ENCODE data around the gene DEPDC5. TPM values are rescaled to one million over a fixed set of nuclear protein-coding genes. Genes with fewer than 3 reads are reported as not detected.

DEPDC5 gene
- total RNA-seq, 4 donors from 2014 or later = 6.6 to 12.2 (median 10.4) TPM

DNA sequence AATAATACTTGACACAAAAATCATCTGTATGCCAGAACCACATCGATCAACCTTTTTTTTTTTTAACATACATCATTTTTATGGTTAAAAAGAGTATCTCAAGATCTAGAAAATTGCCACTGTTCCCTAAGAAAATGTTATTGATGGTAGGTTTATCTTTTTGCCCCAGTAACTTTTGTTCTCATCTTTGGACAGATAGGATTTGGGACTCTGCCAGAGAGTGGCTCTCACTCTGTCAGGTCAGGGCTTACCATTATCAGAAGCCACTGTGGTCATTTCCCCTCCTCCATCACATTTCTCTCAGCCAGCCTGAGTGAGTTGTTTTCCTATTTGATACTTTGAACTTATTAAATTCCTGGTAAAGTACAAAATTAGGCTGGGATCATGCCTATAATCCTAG, 142.7 kb downstream of the DEPDC5 start:
- Histone ChIP-seq H3K9me3 (no peaks in the 10 kb centered on the region), H3K36me3 (peaks cover 0 to 40% of the 10 kb centered on the region in 2 donors), H3K4me1 (no peaks in the 10 kb centered on the region), H3K27me3 (no peaks in the 10 kb centered on the region), H3K4me3 (no peak overlapping the region), H3K27ac (no peak overlapping the region)
- DNase-seq (no peak), ATAC-seq (no peak)
- intact Hi-C loops (cut with DNase I; ENCODE audit: low total_unique reads) (no loop called here), in situ Hi-C loops (cut with MboI; ENCODE audit: low sequenced_read_pairs in 4 of 4) (no loop called here)
- TF ChIP-seq POLR2A (IDR thresholded peaks at IDR 0.05) (no peak), CTCF (IDR thresholded peaks at IDR 0.05 in 4 of 5, conservative IDR thresholded peaks at IDR 0.05 in 1 of 5) (no peak)

DNA sequence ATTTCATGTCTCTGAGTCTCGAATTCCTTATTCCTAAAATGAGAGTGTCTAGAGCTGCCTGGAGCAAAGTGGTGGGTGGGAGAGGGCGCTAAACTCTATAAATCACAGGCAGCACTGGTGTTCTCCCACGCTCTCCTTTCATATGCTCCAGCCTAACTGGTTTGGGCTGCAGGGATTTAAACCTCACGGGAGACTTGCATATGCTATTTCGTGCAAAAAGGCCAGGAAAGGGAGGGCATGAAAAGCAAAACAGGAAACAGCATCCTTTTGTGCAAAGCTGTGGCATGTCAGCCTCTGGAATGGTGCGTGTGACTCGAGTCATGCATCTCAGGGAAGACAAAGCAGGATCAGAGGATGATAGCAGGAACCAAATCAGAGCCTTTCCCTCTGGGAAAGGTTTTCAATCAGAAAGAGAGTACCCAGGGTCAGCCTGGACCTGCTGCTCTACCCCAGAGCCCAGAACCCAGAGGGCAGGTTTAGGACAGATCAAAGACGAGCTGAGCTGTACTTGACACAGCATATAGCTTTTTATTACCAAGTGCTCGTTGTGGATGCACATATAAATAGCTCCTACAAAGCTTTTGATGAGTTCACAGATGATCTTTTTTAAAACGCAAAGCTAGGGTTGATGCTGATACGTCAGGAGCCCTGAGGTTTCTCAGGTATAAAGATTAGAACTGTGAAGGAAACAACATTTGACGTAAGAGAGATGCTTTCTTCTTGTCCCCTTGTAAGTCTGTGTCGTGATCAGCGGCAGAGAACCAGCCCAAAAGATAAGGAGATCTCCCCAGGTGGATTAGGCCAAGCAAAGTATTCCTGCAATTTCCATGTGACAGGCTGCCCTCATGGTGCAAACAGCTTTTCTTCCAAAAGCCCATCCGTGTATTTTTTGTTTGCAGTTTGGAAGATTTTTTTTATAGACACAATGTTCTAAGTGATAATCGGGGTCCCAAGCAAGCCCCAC, 144.3 kb downstream of the DEPDC5 start:
- no peak overlapping the region for H3K4me3 ChIP-seq
- in situ Hi-C loops (cut with MboI; ENCODE audit: low sequenced_read_pairs in 4 of 4) (no loop called here), intact Hi-C loops (cut with DNase I; ENCODE audit: low total_unique reads) (no loop called here)
- DNase-seq (no peak), ATAC-seq (no peak)
- no peak for TF ChIP-seq POLR2A (IDR thresholded peaks at IDR 0.05)
- no peak for TF ChIP-seq CTCF (IDR thresholded peaks at IDR 0.05 in 4 of 5, conservative IDR thresholded peaks at IDR 0.05 in 1 of 5)
- no peaks in the 10 kb centered on the region for H3K27me3 ChIP-seq
- no peak overlapping the region for H3K27ac ChIP-seq
- H3K36me3 ChIP-seq = peaks cover 0 to 52% of the 10 kb centered on the region in 2 donors
- no peaks in the 10 kb centered on the region for H3K9me3 ChIP-seq
- H3K4me1 ChIP-seq = no peaks in the 10 kb centered on the region

DNA sequence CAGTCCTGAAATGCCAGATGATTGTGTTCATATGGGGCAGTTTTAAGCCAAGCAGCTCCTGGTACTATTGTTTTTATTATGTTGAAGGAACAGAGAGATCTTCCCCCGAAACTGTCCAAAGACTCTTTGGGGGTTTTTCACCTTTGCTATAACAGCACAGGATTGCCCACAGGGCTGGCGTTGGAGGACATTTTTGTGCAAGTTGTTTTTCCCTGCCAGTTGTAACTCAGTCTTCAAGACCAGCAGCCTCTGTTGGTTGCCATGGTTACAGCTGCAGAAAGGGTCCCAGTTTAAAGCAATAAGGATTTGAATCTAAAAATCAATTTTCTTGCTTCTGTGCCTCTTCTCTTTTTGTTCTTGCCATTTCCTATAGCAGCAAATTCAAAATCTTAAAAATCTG, 145.1 kb downstream of the DEPDC5 start:
- no peaks in the 10 kb centered on the region for H3K9me3 ChIP-seq
- H3K27me3 ChIP-seq = no peaks in the 10 kb centered on the region
- peaks cover 0 to 48% of the 10 kb centered on the region in 2 donors for H3K36me3 ChIP-seq
- in situ Hi-C loops (cut with MboI; ENCODE audit: low sequenced_read_pairs in 4 of 4) = no loop called here
- no peak overlapping the region for H3K4me3 ChIP-seq
- DNase-seq (no peak), ATAC-seq (no peak)
- H3K27ac ChIP-seq = no peak overlapping the region
- intact Hi-C loops (cut with DNase I; ENCODE audit: low total_unique reads) = no loop called here
- no peak for TF ChIP-seq POLR2A (IDR thresholded peaks at IDR 0.05)
- H3K4me1 ChIP-seq = no peaks in the 10 kb centered on the region

DNA sequence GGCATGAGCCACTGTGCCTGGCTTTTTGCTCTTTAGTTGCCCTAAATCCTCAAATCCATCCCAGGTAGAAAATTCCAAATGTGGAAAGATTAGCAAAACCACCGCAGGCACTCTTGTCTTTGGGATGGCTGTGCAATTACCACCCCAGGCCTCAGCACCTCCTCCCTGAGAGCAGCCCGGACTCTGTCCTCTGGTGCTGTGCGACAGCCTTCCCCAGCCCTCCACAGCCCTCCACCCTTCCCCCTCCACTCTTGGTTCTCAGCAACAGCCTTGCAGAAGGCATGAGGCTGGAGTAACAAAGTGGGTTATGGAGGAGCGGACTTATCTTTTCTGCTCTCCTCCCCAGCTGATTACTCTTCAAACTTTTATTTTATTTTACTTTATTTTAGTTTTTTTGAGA, 145.8 kb downstream of the DEPDC5 start:
- TF ChIP-seq POLR2A (IDR thresholded peaks at IDR 0.05) (no peak), CTCF (IDR thresholded peaks at IDR 0.05 in 4 of 5, conservative IDR thresholded peaks at IDR 0.05 in 1 of 5) (no peak)
- DNase-seq (no peak), ATAC-seq (no peak)
- peaks cover 0 to 42% of the 10 kb centered on the region in 2 donors for H3K36me3 ChIP-seq
- in situ Hi-C loops (cut with MboI; ENCODE audit: low sequenced_read_pairs in 4 of 4) = no loop called here
- no peak overlapping the region for H3K27ac ChIP-seq
- intact Hi-C loops (cut with DNase I; ENCODE audit: low total_unique reads) = no loop called here
- H3K9me3 ChIP-seq = no peaks in the 10 kb centered on the region
- no peaks in the 10 kb centered on the region for H3K27me3 ChIP-seq
- H3K4me1 ChIP-seq = no peaks in the 10 kb centered on the region
- H3K4me3 ChIP-seq = no peak overlapping the region

GRCh38 chr22:31901388-31902137, 147.7 kb downstream of the DEPDC5 start:
- TF ChIP-seq CTCF (IDR thresholded peaks at IDR 0.05 in 4 of 5, conservative IDR thresholded peaks at IDR 0.05 in 1 of 5) (no peak), POLR2A (IDR thresholded peaks at IDR 0.05) (no peak)
- no peak overlapping the region for H3K27ac ChIP-seq
- H3K4me1 ChIP-seq = no peaks in the 10 kb centered on the region
- no peaks in the 10 kb centered on the region for H3K9me3 ChIP-seq
- no peak overlapping the region for H3K4me3 ChIP-seq
- H3K27me3 ChIP-seq = no peaks in the 10 kb centered on the region
- no peak for ATAC-seq
- intact Hi-C loops (cut with DNase I; ENCODE audit: low total_unique reads) (no loop called here), in situ Hi-C loops (cut with MboI; ENCODE audit: low sequenced_read_pairs in 4 of 4) (no loop called here)
- peaks cover 0 to 27% of the 10 kb centered on the region in 2 donors for H3K36me3 ChIP-seq
- no peak for DNase-seq

All from gastrocnemius medialis (tissue), 4 donors.